ENCODE measurements around the gene ERICH2.
A peak's percentile ranks its signal among the peaks of the same experiment; 100 is the strongest.

The ERICH2 gene

GRCh38 chr2:170763232-170763631, 6.9 kb upstream of the ERICH2 start:
- DNase-seq (ENCODE audit: low read depth, low spot score) = no peak

GRCh38 chr2:170764880-170765261, 5.3 kb upstream of the ERICH2 start:
- no peak for DNase-seq (ENCODE audit: low read depth, low spot score)

GRCh38 chr2:170766693-170767092, 3.5 kb upstream of the ERICH2 start:
- no peak for DNase-seq (ENCODE audit: low read depth, low spot score)

DNA sequence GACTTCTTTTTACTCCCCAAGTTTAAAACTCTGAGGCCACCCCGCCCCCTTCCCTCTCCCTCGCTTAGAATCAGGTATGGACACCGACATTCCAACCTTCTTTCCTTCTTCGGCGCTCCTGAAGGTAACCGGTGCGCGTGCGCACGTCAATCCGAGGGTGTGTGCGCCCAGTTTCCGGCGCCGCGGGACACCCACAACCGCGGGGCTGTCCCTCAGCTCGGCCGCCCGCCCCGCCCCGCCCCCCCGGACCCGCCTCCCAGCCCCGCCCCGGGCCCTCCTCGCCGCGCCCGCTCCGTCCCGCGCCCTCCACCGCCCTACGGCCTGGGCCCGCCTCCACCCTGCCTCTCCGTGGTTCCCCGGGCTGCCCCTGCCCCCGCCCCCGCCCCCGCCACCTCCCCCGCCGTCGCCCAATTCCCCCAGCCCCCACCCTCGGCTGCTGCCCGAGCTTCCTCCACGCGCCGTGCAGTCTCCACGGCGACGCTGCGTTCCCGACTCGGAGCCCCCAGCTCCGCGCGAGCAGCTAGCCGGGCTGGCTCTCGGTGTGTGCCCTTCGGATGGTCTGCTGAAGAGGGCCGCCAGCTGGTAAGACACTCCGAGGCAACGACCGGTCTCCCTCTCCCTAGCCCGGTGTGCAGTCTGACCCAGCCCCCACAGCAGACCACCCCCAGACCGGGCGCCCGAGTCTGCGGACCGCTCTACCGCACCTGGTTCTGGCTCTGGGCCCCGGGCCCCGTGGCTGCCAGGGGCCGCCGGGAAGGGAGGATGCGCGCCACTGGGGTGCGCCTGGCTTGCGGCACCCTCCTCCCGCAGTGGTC, 635 bp downstream of the ERICH2 start:
- DNase-seq (ENCODE audit: low read depth, low spot score) = peak; percentile 24

DNA sequence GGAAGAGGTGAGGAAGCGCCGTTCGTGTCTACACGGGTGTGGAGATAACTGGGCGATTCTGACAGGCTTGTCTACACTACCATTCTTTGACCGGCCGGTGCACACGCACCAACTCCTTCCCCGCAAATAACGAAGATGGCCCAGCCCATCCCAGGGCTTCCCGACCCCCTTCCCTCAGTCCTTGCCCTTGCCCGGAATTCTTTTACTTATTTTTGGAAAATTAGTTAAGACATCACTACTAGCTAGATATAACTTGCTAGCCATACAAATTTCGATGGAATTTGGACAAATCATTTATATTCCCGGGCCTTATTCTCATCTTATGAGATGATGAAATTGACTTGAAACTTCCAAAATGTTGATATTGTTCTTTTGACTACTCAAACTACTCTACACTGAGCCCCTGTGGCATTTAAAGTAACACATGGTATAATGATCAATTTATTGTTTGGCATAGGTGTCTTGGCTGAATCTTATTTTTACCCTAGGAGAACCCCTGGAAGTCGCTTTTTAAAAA, 1.3 kb downstream of the ERICH2 start:
- DNase-seq (ENCODE audit: low read depth, low spot score) = no peak

DNA sequence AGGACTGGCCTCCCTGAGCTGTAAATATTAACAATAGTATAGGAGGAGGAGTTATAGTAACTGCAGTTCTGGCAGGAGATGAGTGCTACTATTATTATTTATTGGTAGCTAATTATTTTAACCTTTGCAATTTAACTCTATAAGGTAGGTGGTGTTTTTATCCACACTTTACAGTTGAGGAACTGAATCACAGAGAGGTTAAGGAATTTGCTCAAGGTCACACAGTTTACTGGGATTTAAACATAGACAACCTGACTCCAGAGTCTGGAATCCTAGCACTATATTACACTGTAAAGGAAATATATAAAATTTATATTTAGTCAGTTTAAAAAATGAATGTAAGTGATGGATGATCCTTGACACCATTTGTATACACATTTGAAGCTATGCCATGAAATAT, 2.1 kb downstream of the ERICH2 start:
- DNase-seq (ENCODE audit: low read depth, low spot score) = no peak

DNA sequence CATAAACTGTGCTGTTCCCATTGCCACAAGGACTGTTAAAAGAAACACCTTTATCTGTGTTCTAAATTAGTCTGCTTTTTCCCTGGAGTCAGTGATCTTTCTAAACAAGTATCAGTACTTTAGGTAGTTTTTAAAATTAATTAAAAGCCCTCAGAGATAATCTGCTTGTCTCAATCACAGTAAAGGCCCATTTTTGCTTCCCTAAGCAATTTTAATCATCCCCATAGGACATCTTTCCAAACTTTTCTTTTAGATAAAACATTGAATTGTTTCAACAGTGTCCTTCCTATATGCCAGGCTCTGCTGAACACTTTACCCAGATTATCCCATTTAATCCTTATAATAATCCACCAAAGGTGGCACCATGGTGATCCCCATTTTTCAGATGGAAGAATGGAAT, 3.9 kb downstream of the ERICH2 start:
- DNase-seq (ENCODE audit: low read depth, low spot score) = no peak

- no peak for DNase-seq (ENCODE audit: low read depth, low spot score)
Observed at GRCh38 chr2:170778900-170779299, 8.7 kb downstream of the ERICH2 start.

DNA sequence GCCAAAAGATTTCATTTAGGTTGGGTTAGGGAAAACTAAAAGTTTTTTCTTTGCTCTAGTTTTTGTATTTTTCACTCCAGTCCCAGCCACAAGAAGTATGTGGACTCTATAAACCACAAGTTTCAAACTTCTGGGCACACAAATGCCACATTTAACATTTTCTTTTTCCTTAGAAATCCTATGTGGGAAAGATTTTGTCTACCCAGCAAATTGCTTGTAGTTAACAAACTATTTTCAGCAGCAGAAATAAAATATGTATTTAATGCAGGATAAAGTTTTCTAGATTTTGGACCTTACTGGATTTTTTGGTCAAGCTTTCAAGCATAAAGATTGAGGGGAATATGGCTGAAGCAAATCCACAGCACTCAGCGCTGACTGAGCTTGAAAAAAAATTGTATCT, 9.1 kb downstream of the ERICH2 start:
- no peak for DNase-seq (ENCODE audit: low read depth, low spot score)

DNA sequence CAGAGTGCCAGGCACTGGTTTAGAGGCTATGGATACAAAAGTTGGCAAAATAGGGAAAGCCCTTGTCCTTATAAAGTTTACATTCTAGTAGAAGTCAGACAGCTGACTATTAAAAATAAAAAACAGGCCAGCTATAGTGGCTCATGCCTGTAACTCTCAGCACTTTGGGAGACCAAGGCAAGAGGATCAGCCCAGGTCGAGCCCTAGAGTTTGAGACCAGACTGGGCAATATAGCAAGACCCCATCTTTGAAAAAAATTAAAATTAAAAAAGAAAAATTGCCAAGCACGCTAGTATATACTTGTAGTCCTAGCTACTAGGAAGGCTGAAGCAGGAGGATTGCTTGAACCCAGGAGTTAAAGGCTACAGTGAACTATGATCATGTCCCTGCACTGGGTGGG, 12.5 kb downstream of the ERICH2 start:
- DNase-seq (ENCODE audit: low read depth, low spot score) = no peak

DNA sequence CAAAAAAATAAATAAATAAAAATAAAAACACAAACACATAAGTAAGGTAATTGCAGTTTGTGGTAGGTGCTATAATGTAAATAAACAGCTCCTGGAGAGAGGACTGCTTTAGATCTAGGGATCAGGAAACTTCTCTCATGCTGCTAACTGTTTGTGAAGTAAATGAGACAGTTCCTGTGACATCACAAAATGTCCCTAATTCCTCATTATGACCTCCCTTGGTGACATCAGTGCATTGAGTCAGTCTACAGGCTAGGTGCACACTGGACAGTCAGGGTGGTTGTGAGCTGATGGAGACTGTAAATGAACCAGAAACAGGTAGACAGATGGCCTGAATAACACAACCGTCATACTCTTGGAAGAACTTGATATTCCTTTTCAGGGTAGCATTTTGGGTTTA, 13.4 kb downstream of the ERICH2 start:
- DNase-seq (ENCODE audit: low read depth, low spot score) = no peak

DNA sequence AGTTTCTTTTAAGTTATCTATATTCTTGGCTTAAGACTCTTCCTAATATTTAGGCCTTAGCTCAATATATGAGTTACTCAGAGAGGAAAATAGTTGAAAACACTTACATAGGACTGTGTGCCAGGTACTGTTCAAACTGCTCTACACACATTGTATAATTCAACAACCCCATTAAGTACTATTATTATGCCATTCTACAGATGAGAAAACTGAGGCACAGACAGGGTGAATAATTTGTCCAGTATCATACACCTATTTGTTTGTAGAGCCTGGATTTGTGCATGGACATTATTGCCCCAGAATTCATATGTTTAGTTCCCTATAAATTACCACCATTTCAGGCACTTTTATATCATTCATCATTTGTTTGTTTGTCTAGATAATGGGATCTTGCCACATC, 28.8 kb downstream of the ERICH2 start:
- DNase-seq (ENCODE audit: low read depth, low spot score) = no peak

DNA sequence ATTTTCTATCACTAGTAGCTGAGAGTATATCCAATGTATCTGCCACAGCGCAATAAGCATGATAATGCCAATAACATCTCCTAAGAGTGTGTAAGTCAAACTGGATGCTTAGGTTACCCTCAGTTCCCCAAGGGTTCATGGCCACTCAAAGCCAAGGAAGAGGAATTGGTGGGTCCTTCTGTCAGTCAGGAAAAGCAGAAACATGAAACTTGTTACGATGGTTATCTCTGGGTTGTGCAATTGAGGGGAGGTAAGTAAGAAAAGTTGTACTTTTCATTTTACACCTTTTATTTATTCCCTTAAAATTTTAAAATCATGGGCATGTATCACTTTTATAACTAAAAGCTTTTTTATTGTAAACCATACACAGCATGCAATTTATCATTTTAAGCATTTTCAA, 36.4 kb downstream of the ERICH2 start:
- no peak for DNase-seq (ENCODE audit: low read depth, low spot score)

DNA sequence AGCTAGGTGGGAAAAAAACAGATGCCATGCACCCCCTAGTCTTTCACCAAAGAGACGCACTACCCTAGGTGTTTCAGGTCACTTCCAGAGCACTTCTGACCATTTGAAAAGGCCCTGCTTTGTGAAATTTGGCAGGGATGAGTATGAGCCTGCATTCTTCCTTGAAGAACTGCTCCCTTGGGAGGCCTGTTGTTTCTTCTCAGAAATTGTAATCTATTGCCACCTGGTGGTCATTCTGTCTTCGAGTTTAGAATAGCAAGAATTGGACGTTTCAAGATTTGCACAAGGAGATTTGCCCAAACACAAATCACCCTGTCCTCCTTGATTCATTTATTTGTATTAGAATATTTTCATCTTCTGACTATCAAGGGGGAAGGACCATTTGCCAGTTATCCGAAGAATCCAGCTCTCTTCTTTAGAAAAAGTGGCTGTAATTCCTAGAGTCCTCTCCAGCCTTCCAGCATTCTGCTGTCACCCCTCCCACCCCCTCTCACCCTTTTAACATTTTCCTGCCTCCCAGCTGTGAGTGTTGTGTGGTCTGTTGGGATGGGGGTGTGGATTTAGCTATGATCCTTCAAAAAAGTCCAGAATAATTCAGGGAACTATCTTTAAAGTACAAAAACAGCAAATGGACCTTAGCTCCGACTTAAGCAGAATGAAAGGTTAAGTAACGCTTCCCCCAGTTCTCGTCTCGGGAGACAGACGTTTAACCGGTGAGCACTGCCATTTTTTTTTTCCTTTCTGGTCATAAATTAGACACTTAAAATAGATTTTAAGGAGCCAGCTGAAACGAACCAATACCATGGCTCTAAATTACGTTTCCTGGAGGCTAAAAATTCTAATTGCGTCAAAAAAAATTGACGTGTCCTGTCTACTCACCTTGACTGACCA, 42.8 kb downstream of the ERICH2 start:
- no peak for DNase-seq (ENCODE audit: low read depth, low spot score)

- no peak for DNase-seq (ENCODE audit: low read depth, low spot score)
Observed at GRCh38 chr2:170813611-170814532, 43.7 kb downstream of the ERICH2 start.

GRCh38 chr2:170814533-170815230, 44.5 kb downstream of the ERICH2 start:
- DNase-seq (ENCODE audit: low read depth, low spot score) = no peak

DNA sequence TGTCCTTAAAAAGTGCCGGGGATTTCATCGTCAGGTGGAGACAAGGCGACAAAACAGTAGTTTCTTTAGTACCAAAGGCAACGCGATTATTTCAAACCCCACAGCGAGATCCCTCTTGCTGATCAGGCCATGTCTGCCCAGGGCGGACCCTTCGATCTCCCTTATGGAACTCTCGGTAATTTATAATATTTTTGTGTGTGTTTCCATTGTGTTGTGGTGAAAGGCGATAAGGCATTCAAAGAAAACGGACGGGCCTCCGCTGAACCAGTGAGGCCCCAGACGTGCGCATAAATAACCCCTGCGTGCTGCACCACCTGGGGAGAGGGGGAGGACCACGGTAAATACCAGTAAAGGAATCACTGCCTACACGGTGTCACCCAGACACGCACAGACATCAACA, 45.1 kb downstream of the ERICH2 start:
- no peak for DNase-seq (ENCODE audit: low read depth, low spot score)

- DNase-seq (ENCODE audit: low read depth, low spot score) = peak; percentile 43
Observed at GRCh38 chr2:170815746-170816503, 45.7 kb downstream of the ERICH2 start.

DNA sequence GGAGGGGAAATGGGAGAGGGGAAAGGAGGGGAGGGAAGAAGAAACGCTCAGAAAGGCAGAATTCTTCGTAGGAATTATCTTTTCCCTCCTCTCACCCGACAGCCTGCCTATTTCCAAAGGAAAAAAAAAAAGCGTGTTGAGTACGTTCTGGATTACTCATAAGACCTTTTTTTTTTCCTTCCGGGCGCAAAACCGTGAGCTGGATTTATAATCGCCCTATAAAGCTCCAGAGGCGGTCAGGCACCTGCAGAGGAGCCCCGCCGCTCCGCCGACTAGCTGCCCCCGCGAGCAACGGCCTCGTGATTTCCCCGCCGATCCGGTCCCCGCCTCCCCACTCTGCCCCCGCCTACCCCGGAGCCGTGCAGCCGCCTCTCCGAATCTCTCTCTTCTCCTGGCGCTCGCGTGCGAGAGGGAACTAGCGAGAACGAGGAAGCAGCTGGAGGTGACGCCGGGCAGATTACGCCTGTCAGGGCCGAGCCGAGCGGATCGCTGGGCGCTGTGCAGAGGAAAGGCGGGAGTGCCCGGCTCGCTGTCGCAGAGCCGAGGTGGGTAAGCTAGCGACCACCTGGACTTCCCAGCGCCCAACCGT, 46.4 kb downstream of the ERICH2 start, which contains the start of gene GAD1:
TSS of gene GAD1 (plus strand) at position 384 of the 589 bp plus-strand sequence. CDS start 1,705 bp downstream, outside the sequence.
- peak; percentile 34 for DNase-seq (ENCODE audit: low read depth, low spot score)

All from activated naive CD8-positive, alpha-beta T cell treated with anti-CD3 and anti-CD28 coated beads, Interleukin-2, amount 50 U/mL, for 16 hours (primary cell).